OCI-LY3 (cell line): ENCODE data around the gene GADD45A.

ENCODE experiments used
- CTCF ChIP-seq: fragments of 200-600, 300-600 bp; sonication (generic); IDR thresholded peaks from 2 replicates; pipeline ENCODE4 v1.5.1; 2014; ENCODE audit warnings: antibody characterized with exemption, low read length, low read depth
- EZH2phosphoT487 ChIP-seq: fragments of 200-600 bp; shearing (Covaris generic); IDR thresholded peaks from 2 replicates; pipeline ENCODE4 v1.6.1; 2018; ENCODE audit warnings: antibody characterized with exemption, mixed run types, low read depth

GRCh38 chr1:67676946-67677345 is 8.1 kb upstream of the GADD45A start:
- TF ChIP-seq CTCF (no peak), EZH2phosphoT487 (no peak)
